MM.1S (cell line): ENCODE results near the gene FIGNL2.

Experiments
- DNase-seq: peaks from one replicate; pipeline ENCODE4 v3.0.0-alpha.2; 2015
- H2AFZ ChIP-seq: fragments of 300-600 bp; sonication (generic); 2 replicates; pipeline ENCODE4 v1.6.0; 2016; ENCODE audit warnings: antibody characterized with exemption, low read length
- H3F3A ChIP-seq: fragments of 300-600 bp; sonication (generic); 2 replicates; pipeline ENCODE4 v1.6.1; 2016; ENCODE audit warnings: mild to moderate bottlenecking, antibody characterized with exemption, low read length, moderate library complexity, mixed read lengths; ENCODE audit not compliant: insufficient read depth
- H3K27ac ChIP-seq: fragments of 300-600 bp; sonication (generic); 2 replicates; pipeline ENCODE4 v1.5.1; 2016; ENCODE audit warnings: mild to moderate bottlenecking, low read length
- H3K27me3 ChIP-seq: fragments of 300-600 bp; sonication (generic); replicated peaks from 2 replicates; pipeline ENCODE4 v1.6.0; 2016; ENCODE audit warnings: low read length; ENCODE audit not compliant: insufficient read depth
- H3K36me3 ChIP-seq: fragments of 300-600 bp; sonication (generic); replicated peaks from 2 replicates; pipeline ENCODE4 v1.6.1; 2016; ENCODE audit warnings: mild to moderate bottlenecking, low read length, mixed read lengths; ENCODE audit not compliant: insufficient read depth
- H3K4me1 ChIP-seq: fragments of 300-600 bp; sonication (generic); 2 replicates; pipeline ENCODE4 v1.6.1; 2016; ENCODE audit warnings: low read length, mixed read lengths
- H3K4me2 ChIP-seq: fragments of 300-600 bp; sonication (generic); 2 replicates; pipeline ENCODE4 v1.6.0; 2016; ENCODE audit warnings: low read depth, low read length
- H3K4me3 ChIP-seq: fragments of 300-600 bp; sonication (generic); 2 replicates; pipeline ENCODE4 v1.5.1; 2016; ENCODE audit warnings: low read length, mixed read lengths
- H3K79me2 ChIP-seq: fragments of 300-600 bp; sonication (generic); 2 replicates; pipeline ENCODE4 v1.6.1; 2016; ENCODE audit warnings: mixed run types, low read length, mixed read lengths
- H3K9ac ChIP-seq: fragments of 300-600 bp; sonication (generic); 2 replicates; pipeline ENCODE4 v1.6.1; 2016; ENCODE audit warnings: low read length, mixed read lengths
- H3K9me2 ChIP-seq: fragments of 300-600 bp; sonication (generic); replicated peaks from 2 replicates; pipeline ENCODE4 v1.6.1; 2016; ENCODE audit warnings: mild to moderate bottlenecking, low read length, mixed read lengths; ENCODE audit not compliant: insufficient read depth
- H3K9me3 ChIP-seq: fragments of 300-600 bp; sonication (generic); replicated peaks from 2 replicates; pipeline ENCODE4 v1.6.1; 2016; ENCODE audit warnings: mild to moderate bottlenecking, low read length, mixed read lengths; ENCODE audit not compliant: insufficient read depth
- H4K20me1 ChIP-seq: fragments of 300-600 bp; sonication (generic); 2 replicates; pipeline ENCODE4 v1.6.1; 2016; ENCODE audit warnings: mild to moderate bottlenecking, low read length, moderate library complexity, mixed read lengths; ENCODE audit not compliant: insufficient read depth
- CTCF ChIP-seq: fragments of 300-600 bp; sonication (generic); IDR thresholded peaks from 2 replicates; pipeline ENCODE4 v1.5.1; 2016; ENCODE audit warnings: antibody characterized with exemption, low read length, mixed read lengths
- EZH2 ChIP-seq: fragments of 300-600 bp; sonication (generic); optimal IDR thresholded peaks from 2 replicates; pipeline ENCODE3; 2017; ENCODE audit warnings: low read depth, mild to moderate bottlenecking, antibody characterized with exemption, low read length, mixed read lengths
- EZH2phosphoT487 ChIP-seq: fragments of 300-600 bp; sonication (generic); IDR thresholded peaks from 2 replicates; pipeline ENCODE4 v1.6.1; 2018; ENCODE audit warnings: antibody characterized with exemption, low read length

Gene FIGNL2

DNA sequence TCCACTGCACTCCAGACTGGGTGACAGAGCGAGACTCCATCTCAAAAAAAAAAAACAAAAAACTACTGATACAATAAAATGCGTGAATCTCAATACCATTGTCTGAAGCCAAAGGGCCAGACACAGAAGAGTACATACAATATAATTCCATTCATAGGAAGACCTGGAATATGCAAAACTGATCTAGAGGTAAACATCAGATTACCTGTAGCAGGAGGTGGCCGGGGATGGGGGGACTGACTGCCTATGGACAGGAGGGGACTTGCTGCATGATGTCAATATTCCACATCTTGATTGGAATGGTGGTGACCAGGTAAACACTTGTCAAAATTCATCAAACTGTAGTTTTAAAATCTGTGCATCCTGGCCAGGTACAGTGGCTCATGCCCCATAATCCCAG is 12.5 kb upstream of the FIGNL2 start:
- Histone ChIP-seq H3K27me3 (peaks cover 78% of the 10 kb centered on the region), H3K9me2 (no peaks in the 10 kb centered on the region), H2AFZ (no peak overlapping the region), H3K9me3 (no peaks in the 10 kb centered on the region), H4K20me1 (no peaks in the 10 kb centered on the region), H3K4me1 (no peaks in the 10 kb centered on the region), H3K36me3 (no peaks in the 10 kb centered on the region), H3K27ac (no peak overlapping the region), H3K9ac (no peak overlapping the region), H3K4me3 (no peak overlapping the region), H3F3A (no peaks in the 10 kb centered on the region), H3K79me2 (no peaks in the 10 kb centered on the region), H3K4me2 (no peak overlapping the region)
- TF ChIP-seq CTCF (no peak), EZH2phosphoT487 (no peak), EZH2 (no peak)
- DNase-seq, result no peak

DNA sequence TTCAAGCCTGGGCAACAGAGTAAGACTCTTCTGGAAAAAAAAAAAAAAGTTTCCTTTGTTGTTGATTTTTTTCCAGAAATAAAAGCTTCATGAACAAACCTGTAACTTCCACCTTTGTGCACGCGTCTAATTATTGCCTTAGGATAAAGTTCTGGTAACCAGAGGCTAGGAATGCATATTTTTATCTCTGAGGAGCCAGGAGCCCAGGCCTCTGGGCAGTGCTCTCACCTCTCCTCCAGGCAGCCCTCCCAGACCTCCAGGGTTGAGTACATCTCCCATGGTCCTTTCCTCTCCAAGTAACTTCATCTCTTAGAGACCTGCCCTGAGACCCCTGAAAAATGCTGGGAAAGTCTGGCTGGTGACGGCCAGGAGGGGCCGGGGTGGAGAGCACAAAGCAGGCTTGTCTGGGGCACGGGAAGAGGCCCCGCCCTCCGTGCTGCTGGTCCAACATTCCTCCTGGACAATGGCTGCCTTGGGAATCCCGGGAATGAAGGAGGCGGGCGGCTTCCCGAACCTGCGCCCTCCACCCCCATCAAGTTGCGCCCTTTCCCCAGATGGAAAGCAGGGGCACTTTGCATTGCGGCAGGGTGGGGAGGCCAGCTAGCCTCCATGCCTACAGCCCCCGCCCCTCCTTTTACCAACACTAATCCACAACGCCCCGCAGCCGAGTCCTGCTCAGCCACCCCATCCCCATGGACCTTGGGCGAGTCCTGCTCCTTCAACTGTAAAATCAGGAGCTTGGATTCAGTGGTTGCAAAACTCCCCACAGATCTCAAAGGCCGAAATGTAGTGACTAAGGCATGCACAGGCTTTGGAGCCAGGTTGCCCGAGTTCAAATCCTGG is 7.3 kb upstream of the FIGNL2 start:
- peaks cover 46% of the 10 kb centered on the region for H3K27me3 ChIP-seq
- H3K27ac ChIP-seq, result no peak overlapping the region
- H3K4me1 ChIP-seq, result no peaks in the 10 kb centered on the region
- no peak overlapping the region for H3K9ac ChIP-seq
- no peaks in the 10 kb centered on the region for H4K20me1 ChIP-seq
- TF ChIP-seq CTCF, result no peak
- TF ChIP-seq EZH2phosphoT487, result no peak
- TF ChIP-seq EZH2, result no peak
- no peaks in the 10 kb centered on the region for H3K36me3 ChIP-seq
- H3K79me2 ChIP-seq, result no peaks in the 10 kb centered on the region
- no peak overlapping the region for H3K4me2 ChIP-seq
- H2AFZ ChIP-seq, result no peak overlapping the region
- H3K9me3 ChIP-seq, result no peaks in the 10 kb centered on the region
- H3F3A ChIP-seq, result no peaks in the 10 kb centered on the region
- no peak overlapping the region for H3K4me3 ChIP-seq
- DNase-seq, result no peak
- no peaks in the 10 kb centered on the region for H3K9me2 ChIP-seq

- no peak overlapping the region for H3K4me2 ChIP-seq
- no peaks in the 10 kb centered on the region for H3K79me2 ChIP-seq
- H4K20me1 ChIP-seq, result no peaks in the 10 kb centered on the region
- no peaks in the 10 kb centered on the region for H3F3A ChIP-seq
- no peak overlapping the region for H3K9ac ChIP-seq
- H3K4me3 ChIP-seq, result no peak overlapping the region
- no peaks in the 10 kb centered on the region for H3K9me2 ChIP-seq
- peaks cover 56% of the 10 kb centered on the region for H3K27me3 ChIP-seq
- no peak overlapping the region for H3K27ac ChIP-seq
- no peak for TF ChIP-seq EZH2phosphoT487
- no peak for TF ChIP-seq EZH2
- TF ChIP-seq CTCF, result no peak
- no peaks in the 10 kb centered on the region for H3K9me3 ChIP-seq
- H3K36me3 ChIP-seq, result no peaks in the 10 kb centered on the region
- no peaks in the 10 kb centered on the region for H3K4me1 ChIP-seq
- DNase-seq, result no peak
- H2AFZ ChIP-seq, result no peak overlapping the region
Measured at GRCh38 chr12:51852404-51853137, 4.1 kb upstream of the FIGNL2 start.
